ENCODE data around the gene USP21. TPM values are rescaled to one million over a fixed set of nuclear protein-coding genes. Genes with fewer than 3 reads are reported as not detected.
"Not testable (repeated sequence)": the region's sequence is repeated elsewhere in the genome, so short reads cannot be mapped to it uniquely, and the experiment has no call there.

The USP21 gene
- total RNA-seq, 4 donors from 2014 or later, result 13.3 to 25.3 (median 16.3) TPM

DNA sequence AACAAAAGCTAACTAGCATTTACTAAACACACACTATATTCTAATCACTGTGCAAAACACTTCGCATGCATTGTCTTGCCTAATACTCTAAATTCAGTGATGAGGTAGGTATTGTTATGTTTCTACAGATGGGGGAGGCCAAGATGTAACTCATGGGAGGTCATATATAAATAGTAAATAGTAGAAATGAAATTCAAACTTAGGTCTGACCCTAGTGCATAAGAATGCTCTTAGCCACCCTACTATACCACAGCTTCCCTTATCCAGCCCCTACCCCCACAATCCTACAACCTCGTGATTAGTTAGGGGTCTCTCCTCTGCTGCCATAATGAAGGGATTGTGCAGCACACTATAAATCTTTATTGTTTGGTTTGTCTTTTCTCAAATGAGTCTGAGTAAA is 44.7 kb upstream of the USP21 start:
- Histone ChIP-seq H3K27me3 (no peaks in the 10 kb centered on the region), H3K9me3 (no peaks in the 10 kb centered on the region), H3K4me1 (peaks cover 45 to 64% (median 54%) of the 10 kb centered on the region in 4 donors), H3K36me3 (peaks cover 0 to 18% (median 4%) of the 10 kb centered on the region in 4 donors), H3K27ac (replicated peaks in 1 of 4) (no peak overlapping the region), H3K4me3 (no peak overlapping the region)
- intact Hi-C loops (cut with DNase I), result loop anchor here (10.0 kb wide), 1 partner anchor 280 kb away; no protein-coding TSS in a partner anchor
- no peak for DNase-seq (ENCODE audit: extremely low spot score)
- TF ChIP-seq POLR2A (IDR thresholded peaks at IDR 0.05; ENCODE audit: low read depth) (no peak), EP300 (IDR thresholded peaks at IDR 0.05) (no peak), POLR2AphosphoS5 (IDR thresholded peaks at IDR 0.05) (no peak)
- TF ChIP-seq, protein P1, sequence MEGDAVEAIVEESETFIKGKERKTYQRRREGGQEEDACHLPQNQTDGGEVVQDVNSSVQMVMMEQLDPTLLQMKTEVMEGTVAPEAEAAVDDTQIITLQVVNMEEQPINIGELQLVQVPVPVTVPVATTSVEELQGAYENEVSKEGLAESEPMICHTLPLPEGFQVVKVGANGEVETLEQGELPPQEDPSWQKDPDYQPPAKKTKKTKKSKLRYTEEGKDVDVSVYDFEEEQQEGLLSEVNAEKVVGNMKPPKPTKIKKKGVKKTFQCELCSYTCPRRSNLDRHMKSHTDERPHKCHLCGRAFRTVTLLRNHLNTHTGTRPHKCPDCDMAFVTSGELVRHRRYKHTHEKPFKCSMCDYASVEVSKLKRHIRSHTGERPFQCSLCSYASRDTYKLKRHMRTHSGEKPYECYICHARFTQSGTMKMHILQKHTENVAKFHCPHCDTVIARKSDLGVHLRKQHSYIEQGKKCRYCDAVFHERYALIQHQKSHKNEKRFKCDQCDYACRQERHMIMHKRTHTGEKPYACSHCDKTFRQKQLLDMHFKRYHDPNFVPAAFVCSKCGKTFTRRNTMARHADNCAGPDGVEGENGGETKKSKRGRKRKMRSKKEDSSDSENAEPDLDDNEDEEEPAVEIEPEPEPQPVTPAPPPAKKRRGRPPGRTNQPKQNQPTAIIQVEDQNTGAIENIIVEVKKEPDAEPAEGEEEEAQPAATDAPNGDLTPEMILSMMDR (IDR thresholded peaks at IDR 0.05), result no peak
- WGBS, result 85% methylated on average over 2 of the region's 2 CpGs

DNA sequence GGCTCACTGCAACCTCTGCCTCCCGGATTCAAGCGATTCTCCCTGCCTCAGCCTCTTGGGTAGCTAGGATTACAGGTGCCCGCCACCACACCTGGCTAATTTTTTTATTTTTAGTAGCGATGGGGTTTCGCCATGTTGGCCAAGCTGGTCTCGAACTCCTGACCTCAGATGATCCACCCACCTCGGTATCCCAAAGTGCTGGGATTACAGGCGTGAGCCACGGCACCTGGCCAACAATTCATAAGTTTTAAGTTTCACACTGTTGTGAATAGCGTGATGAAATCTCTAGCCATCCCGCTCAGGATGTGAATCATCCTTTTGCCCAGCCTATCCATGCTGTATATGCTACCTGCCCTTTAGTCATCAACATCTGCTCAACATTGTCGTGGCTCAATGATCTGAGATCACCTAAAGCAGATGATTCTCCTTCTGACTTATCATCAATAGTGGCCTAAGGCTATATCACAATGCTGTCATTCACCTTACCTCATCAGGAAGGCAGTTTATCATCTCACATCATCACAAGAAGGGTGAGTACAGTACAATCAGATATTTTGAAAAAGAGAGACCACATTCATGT is 44.1 kb upstream of the USP21 start:
- TF ChIP-seq POLR2A (IDR thresholded peaks at IDR 0.05; ENCODE audit: low read depth) (no peak), EP300 (IDR thresholded peaks at IDR 0.05) (no peak), POLR2AphosphoS5 (IDR thresholded peaks at IDR 0.05) (no peak)
- TF ChIP-seq, protein P1 (IDR thresholded peaks at IDR 0.05), result no peak
- Histone ChIP-seq H3K27me3 (no peaks in the 10 kb centered on the region), H3K9me3 (no peaks in the 10 kb centered on the region), H3K4me3 (no peak overlapping the region), H3K36me3 (peaks cover 0 to 13% (median 4%) of the 10 kb centered on the region in 4 donors), H3K27ac (replicated peaks in 1 of 4) (no peak overlapping the region), H3K4me1 (peaks cover 52 to 70% (median 60%) of the 10 kb centered on the region in 4 donors)
- 89% methylated on average over 12 of the region's 12 CpGs for WGBS
- intact Hi-C loops (cut with DNase I), result loop anchor here (10.0 kb wide), 1 partner anchor 280 kb away; no protein-coding TSS in a partner anchor
- no peak for DNase-seq (ENCODE audit: extremely low spot score)

DNA sequence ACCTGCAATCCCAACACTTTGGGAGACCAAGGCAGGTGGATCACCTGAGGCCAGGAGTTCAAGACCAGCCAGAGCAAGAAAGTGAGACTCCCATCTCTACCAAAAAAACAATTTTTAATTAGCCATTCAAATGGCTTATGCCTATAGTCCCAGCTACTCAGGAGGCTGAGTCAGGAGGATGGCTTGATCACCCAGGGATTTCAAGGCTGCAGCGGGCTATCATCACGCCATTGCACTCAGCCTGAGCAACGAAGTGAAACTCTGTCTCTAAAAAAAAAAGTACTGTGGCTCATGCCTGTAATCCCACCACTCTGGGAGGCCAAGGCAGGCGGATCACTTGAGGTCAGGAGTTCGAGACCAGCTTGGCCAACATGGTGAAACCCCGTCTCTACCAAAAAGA is 43.3 kb upstream of the USP21 start:
- Histone ChIP-seq H3K36me3 (peaks cover 7 to 21% (median 12%) of the 10 kb centered on the region in 4 donors), H3K4me1 (peaks cover 52 to 77% (median 66%) of the 10 kb centered on the region in 4 donors)
- DNase-seq (ENCODE audit: extremely low spot score); H3K4me3 ChIP-seq; H3K9me3 ChIP-seq; H3K27me3 ChIP-seq; H3K27ac ChIP-seq (replicated peaks in 1 of 4): not testable (repeated sequence)
- intact Hi-C loops (cut with DNase I), result loop anchor here (10.0 kb wide), 1 partner anchor 281 kb away; no protein-coding TSS in a partner anchor
- 91% methylated on average over 5 of the region's 6 CpGs for WGBS

DNA sequence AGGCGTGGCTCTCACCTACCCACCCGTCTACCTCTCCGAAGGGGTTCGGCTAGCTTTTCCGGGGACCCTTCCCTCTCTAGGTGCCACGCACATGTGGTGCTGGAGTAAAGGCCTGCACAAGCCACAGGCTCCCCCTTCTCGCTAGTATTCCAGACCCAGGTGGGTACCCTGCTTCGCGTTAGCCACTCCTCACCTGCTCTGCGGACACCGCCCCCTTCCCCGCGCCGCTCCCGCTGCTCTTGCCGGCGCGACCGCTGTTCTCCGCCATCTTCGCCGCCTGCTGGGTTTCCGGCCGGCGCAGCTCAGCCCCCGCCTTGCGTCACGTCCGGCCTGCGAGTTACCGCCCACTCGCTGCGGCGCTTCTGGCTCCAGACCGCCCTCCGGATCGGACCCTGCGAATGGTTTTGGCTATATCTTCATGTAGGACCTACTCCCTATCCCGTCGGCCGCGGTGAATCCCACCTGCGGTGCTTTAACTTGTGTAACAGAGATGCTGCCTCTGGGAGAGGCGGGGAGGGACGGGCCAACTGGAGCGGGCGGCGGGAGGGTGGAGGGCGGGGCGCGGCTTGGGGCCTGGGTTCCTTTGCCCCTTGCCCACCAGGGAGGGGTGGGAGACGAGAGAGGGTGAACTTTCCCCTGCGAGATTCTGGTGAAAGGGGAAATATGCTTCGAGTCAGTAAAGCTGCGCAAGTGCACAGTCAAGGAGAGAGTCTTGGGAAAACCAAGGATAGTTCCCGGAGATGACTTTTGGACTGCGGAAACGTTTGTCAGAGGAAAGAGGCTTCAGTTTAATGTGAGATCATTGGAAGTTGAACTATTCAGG is 41.3 kb upstream of the USP21 start, which contains the start of the genes NIT1 and PFDN2:
Gene NIT1 (plus strand): TSS at position 347 of the 823 bp plus-strand sequence. CDS start 72 bp downstream, at position 419.
Gene PFDN2 (minus strand): TSS at position 279 of the 823 bp plus-strand sequence. CDS start 11 bp downstream, at position 268.
- no peaks in the 10 kb centered on the region for H3K9me3 ChIP-seq
- peaks cover 26 to 41% (median 32%) of the 10 kb centered on the region in 4 donors for H3K36me3 ChIP-seq
- intact Hi-C loops (cut with DNase I), result loop anchor here (10.0 kb wide), 1 partner anchor 283 kb away; no protein-coding TSS in a partner anchor
- TF ChIP-seq POLR2AphosphoS5 (IDR thresholded peaks at IDR 0.05) (peak; percentile 95 to 98), EP300 (IDR thresholded peaks at IDR 0.05) (no peak), POLR2A (IDR thresholded peaks at IDR 0.05; ENCODE audit: low read depth) (peak; percentile 90)
- H3K27ac ChIP-seq (replicated peaks in 1 of 4), result peak within 1 kb of the TSS; percentile 93 to 96 (median 95)
- peak; percentile 95 for DNase-seq (ENCODE audit: extremely low spot score)
- WGBS, result 0% methylated on average over 15 of the region's 58 CpGs
- H3K27me3 ChIP-seq, result no peaks in the 10 kb centered on the region
- H3K4me3 ChIP-seq, result peak within 1 kb of the TSS; percentile 88 to 99 (median 96)
- peaks cover 47 to 73% (median 55%) of the 10 kb centered on the region in 4 donors for H3K4me1 ChIP-seq

- H3K4me1 ChIP-seq, result peaks cover 44 to 64% (median 50%) of the 10 kb centered on the region in 4 donors
- WGBS, result 34% methylated on average over 9 of the region's 10 CpGs
- TF ChIP-seq, protein P1 (IDR thresholded peaks at IDR 0.05), result peak in 2 of 3 experiments; percentile 26 to 41
- TF ChIP-seq POLR2AphosphoS5 (IDR thresholded peaks at IDR 0.05) (peak in 1 of 2 donors; percentile 47), EP300 (IDR thresholded peaks at IDR 0.05) (no peak), POLR2A (IDR thresholded peaks at IDR 0.05; ENCODE audit: low read depth) (no peak)
- H3K4me3 ChIP-seq, result peak overlapping the region; percentile 88 to 99 (median 96)
- H3K27me3 ChIP-seq, result no peaks in the 10 kb centered on the region
- peaks cover 38 to 54% (median 45%) of the 10 kb centered on the region in 4 donors for H3K36me3 ChIP-seq
- no peak for DNase-seq (ENCODE audit: extremely low spot score)
- H3K27ac ChIP-seq (replicated peaks in 1 of 4), result peak overlapping the region; percentile 93 to 96 (median 95)
- no peaks in the 10 kb centered on the region for H3K9me3 ChIP-seq
- intact Hi-C loops (cut with DNase I), result loop anchor here (10.0 kb wide), 1 partner anchor 284 kb away; no protein-coding TSS in a partner anchor
Observed at GRCh38 chr1:161119092-161119903, 40.0 kb upstream of the USP21 start.

Data from esophagus muscularis mucosa (tissue), 4 donors.